ENCODE data around the gene TRMT10B.
A peak's percentile ranks its signal among the peaks of the same experiment; 100 is the strongest.
"Not testable (repeated sequence)": the region's sequence is repeated elsewhere in the genome, so short reads cannot be mapped to it uniquely, and the experiment has no call there.

TRMT10B gene

DNA sequence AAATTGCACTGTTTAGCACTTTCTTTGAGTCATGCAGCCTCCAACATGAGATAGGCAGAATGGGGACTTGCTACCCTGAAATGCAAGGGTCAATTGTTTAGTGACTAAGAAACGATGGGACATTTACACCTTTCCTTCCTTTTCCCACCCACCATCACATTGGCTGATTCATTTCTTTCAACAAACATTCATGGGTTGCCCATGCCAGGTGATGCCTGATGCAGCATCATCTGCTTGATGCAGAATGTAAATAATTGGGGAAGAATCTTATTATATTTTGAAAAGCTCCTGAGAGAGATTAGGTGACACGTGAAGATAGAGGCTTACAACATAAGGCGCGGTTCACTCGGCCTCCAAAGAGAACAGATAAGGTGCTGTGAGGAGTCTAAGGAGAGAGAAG lies 4.5 kb upstream of the TRMT10B start:
- Histone ChIP-seq H3K27ac (ENCODE audit: low read length) (no peak overlapping the region), H3K79me2 (ENCODE audit: low read length) (peaks cover 4% of the 10 kb centered on the region), H3K9me3 (ENCODE audit: insufficient read depth, low read length) (no peaks in the 10 kb centered on the region), H3K4me2 (ENCODE audit: low read length) (no peak overlapping the region), H3K4me3 (ENCODE audit: low read length) (no peak overlapping the region), H3K36me3 (replicated peaks; ENCODE audit: low read depth, low read length) (no peaks in the 10 kb centered on the region), H3K9ac (ENCODE audit: low read length) (no peak overlapping the region), H3K4me1 (ENCODE audit: low read length) (peaks cover 15% of the 10 kb centered on the region), H3K27me3 (ENCODE audit: low read depth, low read length) (no peaks in the 10 kb centered on the region), H2AFZ (ENCODE audit: low read depth, low read length) (no peak overlapping the region), H4K20me1 (ENCODE audit: insufficient read depth, low read length) (no peaks in the 10 kb centered on the region)
- TF ChIP-seq, protein P1, sequence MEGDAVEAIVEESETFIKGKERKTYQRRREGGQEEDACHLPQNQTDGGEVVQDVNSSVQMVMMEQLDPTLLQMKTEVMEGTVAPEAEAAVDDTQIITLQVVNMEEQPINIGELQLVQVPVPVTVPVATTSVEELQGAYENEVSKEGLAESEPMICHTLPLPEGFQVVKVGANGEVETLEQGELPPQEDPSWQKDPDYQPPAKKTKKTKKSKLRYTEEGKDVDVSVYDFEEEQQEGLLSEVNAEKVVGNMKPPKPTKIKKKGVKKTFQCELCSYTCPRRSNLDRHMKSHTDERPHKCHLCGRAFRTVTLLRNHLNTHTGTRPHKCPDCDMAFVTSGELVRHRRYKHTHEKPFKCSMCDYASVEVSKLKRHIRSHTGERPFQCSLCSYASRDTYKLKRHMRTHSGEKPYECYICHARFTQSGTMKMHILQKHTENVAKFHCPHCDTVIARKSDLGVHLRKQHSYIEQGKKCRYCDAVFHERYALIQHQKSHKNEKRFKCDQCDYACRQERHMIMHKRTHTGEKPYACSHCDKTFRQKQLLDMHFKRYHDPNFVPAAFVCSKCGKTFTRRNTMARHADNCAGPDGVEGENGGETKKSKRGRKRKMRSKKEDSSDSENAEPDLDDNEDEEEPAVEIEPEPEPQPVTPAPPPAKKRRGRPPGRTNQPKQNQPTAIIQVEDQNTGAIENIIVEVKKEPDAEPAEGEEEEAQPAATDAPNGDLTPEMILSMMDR (IDR thresholded peaks at IDR 0.05; ENCODE audit: low read depth, low read length): no peak
- TF ChIP-seq EZH2phosphoT487 (IDR thresholded peaks at IDR 0.05; ENCODE audit: low read depth): no peak

DNA sequence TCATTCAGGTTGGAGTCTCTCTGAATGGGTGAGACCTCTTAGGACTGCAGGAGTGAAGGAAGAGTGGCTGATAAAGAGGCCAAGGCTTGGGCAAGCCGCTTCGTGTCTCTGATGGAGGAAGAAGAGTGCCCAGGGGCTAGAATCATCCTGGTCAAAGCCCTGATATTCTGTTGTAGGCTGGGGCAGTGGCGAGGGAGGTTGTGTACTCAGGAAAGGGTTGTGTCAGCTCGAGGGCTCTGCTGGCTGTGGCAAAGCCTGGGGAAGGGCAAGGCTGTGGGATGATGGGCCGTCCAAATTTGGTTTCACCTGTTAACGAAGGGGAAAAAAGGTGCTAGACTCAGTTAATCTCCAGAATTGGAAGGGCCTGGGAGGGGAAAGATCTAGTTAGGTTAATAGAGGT lies 2.4 kb upstream of the TRMT10B start:
- Histone ChIP-seq H3K4me3 (ENCODE audit: low read length) (no peak overlapping the region), H2AFZ (ENCODE audit: low read depth, low read length) (no peak overlapping the region), H3K4me2 (ENCODE audit: low read length) (no peak overlapping the region), H4K20me1 (ENCODE audit: insufficient read depth, low read length) (no peaks in the 10 kb centered on the region), H3K79me2 (ENCODE audit: low read length) (peaks cover 11% of the 10 kb centered on the region), H3K36me3 (replicated peaks; ENCODE audit: low read depth, low read length) (no peaks in the 10 kb centered on the region), H3K9ac (ENCODE audit: low read length) (no peak overlapping the region), H3K4me1 (ENCODE audit: low read length) (peaks cover 21% of the 10 kb centered on the region), H3K27ac (ENCODE audit: low read length) (no peak overlapping the region), H3K9me3 (ENCODE audit: insufficient read depth, low read length) (no peaks in the 10 kb centered on the region), H3K27me3 (ENCODE audit: low read depth, low read length) (no peaks in the 10 kb centered on the region)
- TF ChIP-seq, protein P1 (IDR thresholded peaks at IDR 0.05; ENCODE audit: low read depth, low read length): no peak
- TF ChIP-seq EZH2phosphoT487 (IDR thresholded peaks at IDR 0.05; ENCODE audit: low read depth): no peak

DNA sequence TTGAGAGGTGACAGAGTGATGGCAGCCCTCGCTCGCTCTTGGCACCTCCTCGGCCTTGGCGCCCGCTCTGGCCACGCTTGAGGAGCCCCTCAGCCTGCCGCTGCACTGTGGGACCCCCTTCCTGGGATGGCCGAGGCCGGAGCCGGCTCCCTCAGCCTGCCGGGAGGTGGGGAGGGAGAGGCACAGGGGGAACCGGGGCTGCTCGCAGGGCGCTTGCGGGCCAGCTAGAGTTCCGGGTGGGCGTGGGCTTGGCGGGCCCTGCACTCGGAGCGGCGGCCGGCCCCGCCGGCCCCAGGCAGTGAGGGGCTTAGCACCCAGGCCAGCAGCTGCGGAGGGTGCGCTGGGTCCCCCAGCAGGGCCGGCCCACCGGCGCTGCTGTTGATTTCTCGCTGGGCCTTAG lies 1.9 kb upstream of the TRMT10B start:
- H3K4me3 ChIP-seq (ENCODE audit: low read length); H3K36me3 ChIP-seq (replicated peaks; ENCODE audit: low read depth, low read length); H3K9me3 ChIP-seq (ENCODE audit: insufficient read depth, low read length); H3K4me2 ChIP-seq (ENCODE audit: low read length); H4K20me1 ChIP-seq (ENCODE audit: insufficient read depth, low read length); H3K27me3 ChIP-seq (ENCODE audit: low read depth, low read length); H3K9ac ChIP-seq (ENCODE audit: low read length); H3K27ac ChIP-seq (ENCODE audit: low read length); H2AFZ ChIP-seq (ENCODE audit: low read depth, low read length): not testable (repeated sequence)
- peaks cover 21% of the 10 kb centered on the region for H3K4me1 ChIP-seq (ENCODE audit: low read length)
- peaks cover 11% of the 10 kb centered on the region for H3K79me2 ChIP-seq (ENCODE audit: low read length)

DNA sequence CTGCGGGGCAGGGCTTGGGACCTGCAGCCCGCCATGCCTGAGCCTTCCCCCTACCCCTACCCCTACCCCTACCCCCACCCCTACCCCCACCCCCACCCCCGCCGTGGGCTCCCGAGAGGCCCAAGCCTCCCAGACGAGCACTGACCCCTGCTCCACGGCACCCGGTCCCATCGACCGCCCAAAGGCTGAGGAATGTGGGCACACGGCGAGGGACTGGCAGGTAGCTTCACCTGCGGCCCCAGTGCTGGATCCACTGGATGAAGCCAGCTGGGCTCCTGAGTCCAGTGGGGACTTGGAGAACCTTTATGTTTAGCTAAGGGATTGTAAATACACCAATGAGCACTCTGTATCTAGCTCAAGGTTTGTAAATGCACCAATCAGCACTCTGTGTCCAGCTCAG lies 1.5 kb upstream of the TRMT10B start:
- not testable (repeated sequence) for H3K9ac ChIP-seq (ENCODE audit: low read length); H3K4me2 ChIP-seq (ENCODE audit: low read length)

DNA sequence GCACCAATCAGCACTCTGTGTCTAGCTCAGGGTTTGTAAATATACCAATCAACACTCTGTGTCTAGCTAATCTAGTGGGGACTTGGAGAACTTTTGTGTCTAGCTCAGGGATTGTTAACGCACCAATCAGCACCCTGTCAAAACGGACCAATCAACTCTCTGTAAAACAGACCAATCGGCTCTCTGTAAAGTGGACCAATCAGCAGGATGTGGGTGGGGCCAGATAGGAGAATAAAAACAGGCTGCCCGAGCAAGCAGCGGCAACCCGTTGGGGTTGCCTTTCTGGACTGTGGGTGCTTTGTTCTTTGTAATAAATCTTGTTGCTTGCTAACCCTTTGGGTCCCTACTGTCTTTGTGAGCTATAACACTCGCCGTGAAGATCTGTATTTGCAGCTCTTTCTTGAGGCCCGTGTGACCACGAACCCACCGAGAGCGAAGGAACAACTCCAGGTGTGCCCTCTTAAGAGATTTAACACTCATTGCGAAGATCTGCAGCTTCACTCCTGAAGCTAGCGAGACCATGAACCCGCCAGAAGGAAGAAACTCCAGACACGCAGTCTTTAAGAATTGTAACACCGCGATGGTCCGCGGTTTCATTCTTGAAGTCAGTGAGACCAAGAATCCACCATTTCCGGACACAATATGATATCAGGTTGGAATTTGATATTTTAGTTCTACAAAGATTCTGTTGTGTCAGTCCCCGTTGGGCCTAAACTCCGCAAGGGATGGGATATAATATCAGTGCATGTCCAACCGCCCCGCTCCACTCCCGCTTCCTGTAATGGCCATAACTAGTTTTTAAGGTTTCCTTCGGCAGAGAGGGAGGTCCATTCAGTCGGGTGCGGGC lies 740 bp upstream of the TRMT10B start:
- Histone ChIP-seq H3K79me2 (ENCODE audit: low read length) (peaks cover 11% of the 10 kb centered on the region), H3K4me1 (ENCODE audit: low read length) (peaks cover 15% of the 10 kb centered on the region), H3K9me3 (ENCODE audit: insufficient read depth, low read length) (no peaks in the 10 kb centered on the region), H3K9ac (ENCODE audit: low read length) (peak overlapping the region; percentile 91), H3K36me3 (replicated peaks; ENCODE audit: low read depth, low read length) (peaks cover 2% of the 10 kb centered on the region), H2AFZ (ENCODE audit: low read depth, low read length) (peak overlapping the region; percentile 93), H3K4me3 (ENCODE audit: low read length) (peak overlapping the region; percentile 94), H3K27me3 (ENCODE audit: low read depth, low read length) (no peaks in the 10 kb centered on the region), H3K27ac (ENCODE audit: low read length) (0 out of 2 replicates have a peak overlapping the region, but pooled peaks have one; percentile 22), H3K4me2 (ENCODE audit: low read length) (peak overlapping the region; percentile 74), H4K20me1 (ENCODE audit: insufficient read depth, low read length) (no peaks in the 10 kb centered on the region)
- TF ChIP-seq EZH2phosphoT487 (IDR thresholded peaks at IDR 0.05; ENCODE audit: low read depth): no peak
- TF ChIP-seq, protein P1 (IDR thresholded peaks at IDR 0.05; ENCODE audit: low read depth, low read length): no peak

More for the DNA sequence above, 1.5 kb upstream of the TRMT10B start:
- peaks cover 11% of the 10 kb centered on the region for H3K79me2 ChIP-seq (ENCODE audit: low read length)
- H3K36me3 ChIP-seq (replicated peaks; ENCODE audit: low read depth, low read length); H3K9me3 ChIP-seq (ENCODE audit: insufficient read depth, low read length); H2AFZ ChIP-seq (ENCODE audit: low read depth, low read length); H4K20me1 ChIP-seq (ENCODE audit: insufficient read depth, low read length); H3K27me3 ChIP-seq (ENCODE audit: low read depth, low read length); H3K27ac ChIP-seq (ENCODE audit: low read length); H3K4me3 ChIP-seq (ENCODE audit: low read length): not testable (repeated sequence)
- H3K4me1 ChIP-seq (ENCODE audit: low read length): peaks cover 21% of the 10 kb centered on the region
